ENCODE results near the gene AURKA.
"Not testable (repeated sequence)": the region's sequence is repeated elsewhere in the genome, so short reads cannot be mapped to it uniquely, and the experiment has no call there.

Gene AURKA

DNA sequence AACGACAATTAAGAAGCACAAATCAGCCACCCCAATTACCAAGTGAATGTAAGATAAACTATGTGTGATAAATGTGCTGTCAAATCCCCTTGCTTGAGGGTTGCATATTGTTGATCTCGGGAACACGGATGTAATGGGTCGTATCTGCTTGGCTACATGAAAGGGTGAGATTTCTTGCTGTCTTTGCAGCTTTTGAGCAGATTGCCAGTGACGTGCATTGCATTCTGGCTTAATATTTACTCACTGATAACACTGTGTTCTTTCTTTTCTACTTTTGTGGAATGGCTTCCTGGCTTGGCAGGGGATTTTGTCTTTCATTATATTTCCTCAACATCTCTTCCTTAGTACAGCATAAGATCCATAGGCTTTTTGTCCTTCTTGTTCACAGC, 43.7 kb downstream of the AURKA start:
- Histone ChIP-seq H3K9me3 (no peaks in the 10 kb centered on the region), H3K36me3 (no peaks in the 10 kb centered on the region), H3K4me1 (peaks cover 0 to 4% (median 0%) of the 10 kb centered on the region in 4 donors), H3K27ac (no peak overlapping the region), H3K4me3 (no peak overlapping the region), H3K27me3 (peaks cover 0 to 43% of the 10 kb centered on the region in 2 donors)
- intact Hi-C loops (cut with DNase I; ENCODE audit: low total_unique reads) = no loop called here
- no peak for TF ChIP-seq CTCF (IDR thresholded peaks at IDR 0.05)
- DNase-seq = no peak

DNA sequence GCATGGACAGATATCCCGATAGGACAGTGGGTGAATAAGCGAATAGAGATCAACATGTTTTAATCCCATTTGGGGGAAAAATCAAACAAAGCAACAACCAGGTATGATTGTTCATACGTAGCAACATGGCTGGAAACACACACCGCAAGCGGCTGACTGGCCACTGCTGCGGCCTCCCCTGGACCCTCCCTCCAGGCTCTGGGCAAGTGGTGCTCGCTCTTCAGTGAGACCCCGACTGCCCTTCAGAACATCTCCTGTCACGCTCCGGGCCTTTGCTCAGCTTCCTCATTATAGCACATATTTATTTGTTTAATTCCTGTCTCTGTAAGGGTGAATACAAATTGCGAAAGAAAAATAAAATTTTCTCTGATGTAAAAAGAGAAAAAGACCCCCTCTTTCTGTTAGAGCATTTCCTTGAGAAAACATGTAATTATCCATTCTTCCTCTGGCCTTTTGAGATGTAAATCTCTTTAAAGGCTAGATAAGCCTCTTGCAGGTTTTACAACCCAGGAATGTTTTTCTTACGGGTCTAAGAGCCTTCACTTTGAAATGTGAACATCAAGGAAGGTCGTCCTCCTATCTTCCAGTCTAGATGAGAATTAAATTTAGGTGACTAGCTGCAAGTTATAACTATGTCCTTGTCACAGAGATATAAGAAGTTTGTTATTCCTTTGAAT, 44.2 kb downstream of the AURKA start:
- DNase-seq = no peak
- TF ChIP-seq CTCF (IDR thresholded peaks at IDR 0.05) = no peak
- no peaks in the 10 kb centered on the region for H3K36me3 ChIP-seq
- H3K9me3 ChIP-seq = no peaks in the 10 kb centered on the region
- H3K4me1 ChIP-seq = peaks cover 0 to 4% (median 0%) of the 10 kb centered on the region in 4 donors
- H3K27ac ChIP-seq = no peak overlapping the region
- intact Hi-C loops (cut with DNase I; ENCODE audit: low total_unique reads) = no loop called here
- H3K4me3 ChIP-seq = no peak overlapping the region
- peaks cover 0 to 48% of the 10 kb centered on the region in 2 donors for H3K27me3 ChIP-seq

DNA sequence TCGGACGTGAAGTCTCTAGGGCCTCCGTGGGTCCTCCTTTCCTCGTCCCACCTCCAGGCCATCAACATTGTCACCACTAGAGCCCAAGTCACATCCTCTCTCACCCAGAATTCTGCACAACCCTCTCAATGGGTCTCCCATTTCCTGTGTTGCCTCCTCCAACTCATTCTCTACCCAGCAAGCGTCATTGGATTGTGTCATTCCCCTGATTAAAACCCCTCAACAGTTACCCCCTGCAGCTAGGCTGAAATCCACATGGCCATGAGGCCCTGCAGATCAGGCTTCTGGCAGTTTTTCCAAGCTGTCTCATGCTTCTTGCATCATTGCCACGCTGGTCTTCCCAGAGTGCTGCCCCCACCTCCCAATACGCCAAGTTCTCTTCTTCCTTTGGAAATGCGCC, 46.1 kb downstream of the AURKA start:
- H3K4me1 ChIP-seq = peaks cover 0 to 4% (median 0%) of the 10 kb centered on the region in 4 donors
- TF ChIP-seq CTCF (IDR thresholded peaks at IDR 0.05) = no peak
- H3K9me3 ChIP-seq = no peaks in the 10 kb centered on the region
- DNase-seq = no peak
- H3K27me3 ChIP-seq = peaks cover 0 to 55% of the 10 kb centered on the region in 2 donors
- H3K4me3 ChIP-seq = no peak overlapping the region
- no peak overlapping the region for H3K27ac ChIP-seq
- intact Hi-C loops (cut with DNase I; ENCODE audit: low total_unique reads) = no loop called here
- H3K36me3 ChIP-seq = no peaks in the 10 kb centered on the region

- Histone ChIP-seq H3K36me3 (no peaks in the 10 kb centered on the region), H3K4me3 (no peak overlapping the region), H3K4me1 (peaks cover 0 to 4% (median 0%) of the 10 kb centered on the region in 4 donors), H3K9me3 (no peaks in the 10 kb centered on the region), H3K27ac (no peak overlapping the region), H3K27me3 (peaks cover 0 to 49% of the 10 kb centered on the region in 2 donors)
- peak; percentile 17 to 21 for TF ChIP-seq CTCF (IDR thresholded peaks at IDR 0.05)
- DNase-seq = no peak
- intact Hi-C loops (cut with DNase I; ENCODE audit: low total_unique reads) = no loop called here
These were observed 48.1 kb downstream of the AURKA start for GRCh38 chr20:56343861-56344381.

GRCh38 chr20:56342783-56343182, 49.2 kb downstream of the AURKA start:
- H3K9me3 ChIP-seq = no peaks in the 10 kb centered on the region
- H3K4me1 ChIP-seq = peaks cover 0 to 4% (median 0%) of the 10 kb centered on the region in 4 donors
- H3K27ac ChIP-seq = no peak overlapping the region
- no peak for TF ChIP-seq CTCF (IDR thresholded peaks at IDR 0.05)
- no peaks in the 10 kb centered on the region for H3K36me3 ChIP-seq
- peaks cover 0 to 47% of the 10 kb centered on the region in 2 donors for H3K27me3 ChIP-seq
- no peak overlapping the region for H3K4me3 ChIP-seq
- DNase-seq = no peak
- intact Hi-C loops (cut with DNase I; ENCODE audit: low total_unique reads) = no loop called here

- H3K4me1 ChIP-seq; H3K4me3 ChIP-seq; DNase-seq; intact Hi-C loops (cut with DNase I; ENCODE audit: low total_unique reads); H3K36me3 ChIP-seq; H3K27ac ChIP-seq; H3K9me3 ChIP-seq; H3K27me3 ChIP-seq: not testable (repeated sequence)
These were observed 55.3 kb downstream of the AURKA start for GRCh38 chr20:56336709-56337108.
